Measurements from ENCODE around the gene PTBP2.

Gene PTBP2

GRCh38 chr1:96833376-96833775, 111.8 kb downstream of the PTBP2 start:
- no peak for DNase-seq

- DNase-seq: no peak
Observed at GRCh38 chr1:96834986-96835385, 113.4 kb downstream of the PTBP2 start.

- no peak for DNase-seq
Observed at GRCh38 chr1:96837057-96837780, 115.6 kb downstream of the PTBP2 start.

GRCh38 chr1:96837781-96838216, 116.2 kb downstream of the PTBP2 start:
- DNase-seq: no peak

GRCh38 chr1:96840396-96840795, 118.8 kb downstream of the PTBP2 start:
- no peak for DNase-seq

- DNase-seq: no peak
Observed at GRCh38 chr1:96842215-96842614, 120.6 kb downstream of the PTBP2 start.

GRCh38 chr1:96843196-96843595, 121.6 kb downstream of the PTBP2 start:
- DNase-seq: no peak

GRCh38 chr1:96843601-96844000, 122.0 kb downstream of the PTBP2 start:
- DNase-seq: no peak

GRCh38 chr1:96845464-96845863, 123.9 kb downstream of the PTBP2 start:
- DNase-seq: no peak

GRCh38 chr1:96861836-96862235, 140.3 kb downstream of the PTBP2 start:
- no peak for DNase-seq

GRCh38 chr1:96863449-96863848, 141.9 kb downstream of the PTBP2 start:
- DNase-seq: no peak
